SK-N-SH treated with all-trans-retinoic acid at 6 μM for 48 hours (cell line): Measurements from ENCODE around the gene MCU.
A peak's percentile ranks its signal among the peaks of the same experiment; 100 is the strongest.

Source experiments
- ATAC-seq: fragments of 200-7000 bp; cut with Tn5 transposase; 3 replicates; pipeline ENCODE4 v1.9.1; 2020; ENCODE audit warnings: mild to moderate bottlenecking, moderate library complexity
- ARNTL ChIP-seq: fragments of 450-650 bp; formaldehyde crosslinking; IDR thresholded peaks from 2 replicates; pipeline ENCODE4 v1.5.0; 2020; ENCODE audit warnings: low read depth, mild to moderate bottlenecking, moderate library complexity, borderline replicate concordance
- BACH2 ChIP-seq: fragments of 250-450 bp; sonication (Bioruptor Pico); IDR thresholded peaks from 2 replicates; pipeline ENCODE4 v1.9.0; 2021; ENCODE audit warnings: mild to moderate bottlenecking, borderline replicate concordance
- CREB5 ChIP-seq: fragments of 250-450 bp; sonication (Bioruptor Pico); IDR thresholded peaks from 2 replicates; pipeline ENCODE4 v1.5.1; 2020; ENCODE audit warnings: low read depth, mild to moderate bottlenecking, moderate library complexity
- CSDC2 ChIP-seq: fragments of 250-450 bp; sonication (Bioruptor Pico); IDR thresholded peaks from 2 replicates; pipeline ENCODE4 v1.5.0; 2020; ENCODE audit warnings: mild to moderate bottlenecking, moderate library complexity
- ESRRG ChIP-seq: fragments of 250-450 bp; sonication (Bioruptor Pico); IDR thresholded peaks from 2 replicates; pipeline ENCODE4 v1.6.1; 2021; ENCODE audit warnings: mild to moderate bottlenecking
- ISL1 ChIP-seq: fragments of 250-450 bp; sonication (Bioruptor Pico); IDR thresholded peaks from 2 replicates; pipeline ENCODE4 v2.1.2; 2022; ENCODE audit warnings: mild to moderate bottlenecking, moderate library complexity
- OSR1 ChIP-seq: fragments of 250-450 bp; sonication (Bioruptor Pico); IDR thresholded peaks from 2 replicates; pipeline ENCODE4 v1.8.0; 2022; ENCODE audit warnings: moderate library complexity, mild to moderate bottlenecking, inconsistent platforms
- RARB ChIP-seq: fragments of 250-450 bp; sonication (Bioruptor Pico); IDR thresholded peaks from 2 replicates; pipeline ENCODE4 v1.8.0; 2021; ENCODE audit warnings: mild to moderate bottlenecking, moderate library complexity
- SNAI2 ChIP-seq: fragments of 250-450 bp; sonication (Bioruptor Pico); IDR thresholded peaks from 2 replicates; pipeline ENCODE4 v1.5.0; 2020; ENCODE audit warnings: mild to moderate bottlenecking, moderate library complexity
- TCF4 ChIP-seq: fragments of 250-450 bp; sonication (Bioruptor Pico); IDR thresholded peaks from 2 replicates; pipeline ENCODE4 v1.8.0; 2021; ENCODE audit warnings: mild to moderate bottlenecking, moderate library complexity, borderline replicate concordance
- TOX ChIP-seq: fragments of 250-450 bp; sonication (Bioruptor Pico); IDR thresholded peaks from 2 replicates; pipeline ENCODE4 v1.8.0; 2021; ENCODE audit warnings: mild to moderate bottlenecking, moderate library complexity, borderline replicate concordance
- TSHZ2 ChIP-seq: fragments of 250-450 bp; sonication (Bioruptor Pico); IDR thresholded peaks from 2 replicates; pipeline ENCODE4 v1.5.0; 2020; ENCODE audit warnings: mild to moderate bottlenecking, moderate library complexity
- ZFP3 ChIP-seq: fragments of 250-450 bp; sonication (Bioruptor Pico); IDR thresholded peaks from 2 replicates; pipeline ENCODE4 v1.5.0; 2020; ENCODE audit warnings: mild to moderate bottlenecking, moderate library complexity
- ZFP30 ChIP-seq: fragments of 450-650 bp; formaldehyde crosslinking; IDR thresholded peaks from 2 replicates; pipeline ENCODE4 v1.5.0; 2022; ENCODE audit warnings: mild to moderate bottlenecking, moderate library complexity
- ZNF565 ChIP-seq: fragments of 450-650 bp; formaldehyde crosslinking; conservative IDR thresholded peaks from 2 replicates; pipeline ENCODE4 v1.5.0; 2020; ENCODE audit warnings: low read depth, mild to moderate bottlenecking, moderate library complexity
- ZNF70 ChIP-seq: fragments of 450-650 bp; formaldehyde crosslinking; IDR thresholded peaks from 2 replicates; pipeline ENCODE4 v1.5.0; 2020; ENCODE audit warnings: mild to moderate bottlenecking, moderate library complexity
- ZNF8 ChIP-seq: fragments of 450-650 bp; formaldehyde crosslinking; IDR thresholded peaks from 2 replicates; pipeline ENCODE4 v1.5.0; 2020; ENCODE audit warnings: mild to moderate bottlenecking, moderate library complexity
- TF ChIP-seq, protein P1 (sequence below): fragments of 250-450 bp; sonication (Bioruptor Pico); IDR thresholded peaks from 2 replicates; pipeline ENCODE4 v1.8.0; 2020; ENCODE audit warnings: mild to moderate bottlenecking, moderate library complexity, borderline replicate concordance
- TF ChIP-seq, protein P2 (sequence below): fragments of 250-450 bp; sonication (Bioruptor Pico); IDR thresholded peaks from 2 replicates; pipeline ENCODE4 v1.5.1; 2021; ENCODE audit warnings: mild to moderate bottlenecking, moderate library complexity

MCU gene

DNA sequence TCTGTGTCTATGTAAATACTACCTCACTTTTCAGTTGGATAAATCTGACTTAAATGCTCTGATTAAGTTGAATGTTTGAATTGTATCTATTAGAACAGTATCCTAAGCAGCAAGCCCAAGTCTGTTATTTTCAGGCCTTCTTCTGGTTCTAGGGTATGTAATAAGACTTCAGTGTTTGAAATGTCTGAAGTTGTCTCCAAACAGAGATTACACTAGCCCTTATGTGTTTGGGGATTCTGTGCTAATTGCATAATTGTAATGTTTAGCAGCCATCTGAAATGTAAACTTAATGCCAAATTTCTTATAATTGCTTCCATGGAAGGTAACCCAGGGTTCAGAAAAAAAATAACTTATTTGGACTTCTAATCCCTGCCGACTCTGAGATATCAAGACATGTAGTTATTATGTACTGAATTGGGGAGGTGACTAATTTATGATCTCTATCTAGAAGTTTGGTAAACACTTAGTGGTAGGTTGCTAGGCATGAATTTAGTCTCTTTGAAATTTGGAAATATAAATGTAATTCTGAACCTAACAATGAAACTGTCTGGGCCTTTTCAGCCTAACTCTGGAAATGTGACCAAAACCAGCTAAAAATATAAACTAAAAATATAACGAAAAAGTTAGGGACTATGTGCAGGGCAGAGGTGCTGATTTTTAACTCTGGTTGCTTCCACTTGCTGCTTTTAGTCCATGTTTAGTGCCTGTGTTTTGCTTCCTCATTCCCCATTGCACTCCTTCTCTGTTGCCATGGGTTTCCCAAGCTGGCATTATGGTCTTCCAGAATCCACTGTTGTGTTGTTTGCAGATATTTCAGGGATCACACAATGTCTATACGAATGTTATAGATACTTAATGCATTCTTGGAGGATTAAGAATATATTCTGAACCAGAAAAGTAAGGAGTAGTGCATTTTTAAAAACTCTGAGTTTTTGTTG lies 54.8 kb downstream of the MCU start:
- peak; percentile 21; the same call in 2 of the 3 replicates for ATAC-seq
- no peak for TF ChIP-seq TOX (CRISPR knock-in tag)
- TF ChIP-seq, protein P1, sequence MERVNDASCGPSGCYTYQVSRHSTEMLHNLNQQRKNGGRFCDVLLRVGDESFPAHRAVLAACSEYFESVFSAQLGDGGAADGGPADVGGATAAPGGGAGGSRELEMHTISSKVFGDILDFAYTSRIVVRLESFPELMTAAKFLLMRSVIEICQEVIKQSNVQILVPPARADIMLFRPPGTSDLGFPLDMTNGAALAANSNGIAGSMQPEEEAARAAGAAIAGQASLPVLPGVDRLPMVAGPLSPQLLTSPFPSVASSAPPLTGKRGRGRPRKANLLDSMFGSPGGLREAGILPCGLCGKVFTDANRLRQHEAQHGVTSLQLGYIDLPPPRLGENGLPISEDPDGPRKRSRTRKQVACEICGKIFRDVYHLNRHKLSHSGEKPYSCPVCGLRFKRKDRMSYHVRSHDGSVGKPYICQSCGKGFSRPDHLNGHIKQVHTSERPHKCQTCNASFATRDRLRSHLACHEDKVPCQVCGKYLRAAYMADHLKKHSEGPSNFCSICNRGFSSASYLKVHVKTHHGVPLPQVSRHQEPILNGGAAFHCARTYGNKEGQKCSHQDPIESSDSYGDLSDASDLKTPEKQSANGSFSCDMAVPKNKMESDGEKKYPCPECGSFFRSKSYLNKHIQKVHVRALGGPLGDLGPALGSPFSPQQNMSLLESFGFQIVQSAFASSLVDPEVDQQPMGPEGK (CRISPR knock-in tag) = no peak
- TF ChIP-seq, protein P2, sequence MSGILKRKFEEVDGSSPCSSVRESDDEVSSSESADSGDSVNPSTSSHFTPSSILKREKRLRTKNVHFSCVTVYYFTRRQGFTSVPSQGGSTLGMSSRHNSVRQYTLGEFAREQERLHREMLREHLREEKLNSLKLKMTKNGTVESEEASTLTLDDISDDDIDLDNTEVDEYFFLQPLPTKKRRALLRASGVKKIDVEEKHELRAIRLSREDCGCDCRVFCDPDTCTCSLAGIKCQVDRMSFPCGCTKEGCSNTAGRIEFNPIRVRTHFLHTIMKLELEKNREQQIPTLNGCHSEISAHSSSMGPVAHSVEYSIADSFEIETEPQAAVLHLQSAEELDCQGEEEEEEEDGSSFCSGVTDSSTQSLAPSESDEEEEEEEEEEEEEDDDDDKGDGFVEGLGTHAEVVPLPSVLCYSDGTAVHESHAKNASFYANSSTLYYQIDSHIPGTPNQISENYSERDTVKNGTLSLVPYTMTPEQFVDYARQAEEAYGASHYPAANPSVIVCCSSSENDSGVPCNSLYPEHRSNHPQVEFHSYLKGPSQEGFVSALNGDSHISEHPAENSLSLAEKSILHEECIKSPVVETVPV = no peak
- no peak for TF ChIP-seq ESRRG
- TF ChIP-seq ISL1 (CRISPR knock-in tag) = no peak
- TF ChIP-seq, all 23 proteins: peak for 0

DNA sequence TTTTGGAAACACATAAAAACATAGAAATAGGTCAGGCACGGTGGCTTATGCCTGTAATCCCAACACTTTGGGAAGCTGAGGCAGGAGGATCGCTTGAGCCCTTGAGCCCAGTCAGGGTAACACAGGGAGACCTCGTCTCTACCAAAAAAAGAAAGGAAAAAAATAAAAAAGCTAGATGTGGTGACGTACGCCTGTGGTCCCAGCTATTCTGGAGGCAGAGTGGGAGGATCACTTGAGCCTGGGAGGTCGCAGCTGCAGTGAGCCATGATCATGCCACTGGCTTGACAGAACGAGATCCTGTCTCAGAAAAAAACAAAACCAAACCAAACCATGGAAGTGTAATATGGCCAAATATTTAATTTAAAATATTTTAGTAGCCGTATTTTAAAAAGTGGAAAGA lies 55.6 kb downstream of the MCU start:
- ATAC-seq = no peak
- TF ChIP-seq OSR1 (CRISPR knock-in tag) = no peak
- no peak for TF ChIP-seq CSDC2
- no peak for TF ChIP-seq ZFP30 (CRISPR knock-in tag)

GRCh38 chr10:72753760-72754231 lies 61.9 kb downstream of the MCU start:
- no peak for ATAC-seq
- TF ChIP-seq CSDC2 (no peak), ZNF8 (no peak), ZFP30 (CRISPR knock-in tag) (no peak), CREB5 (CRISPR knock-in tag) (no peak), BACH2 (CRISPR knock-in tag) (no peak), SNAI2 (CRISPR knock-in tag) (no peak), TCF4 (no peak), ZNF70 (no peak), TOX (CRISPR knock-in tag) (no peak), RARB (no peak), ZNF565 (CRISPR knock-in tag) (no peak), TSHZ2 (CRISPR knock-in tag) (no peak), ARNTL (no peak), ISL1 (CRISPR knock-in tag) (no peak), ESRRG (no peak), ZFP3 (CRISPR knock-in tag) (no peak)
- TF ChIP-seq, protein P2 = no peak
